Calu3 (cell line): Measurements from ENCODE around the gene RARA. TPM values are rescaled to one million over a fixed set of nuclear protein-coding genes. Genes with fewer than 3 reads are reported as not detected.
A peak's percentile ranks its signal among the peaks of the same experiment; 100 is the strongest.

Experiments used
- BruUV-seq: library from RNA; stranded (reverse); fragments of 400-500 nt; replicated peaks from 2 replicates; lab custom pipeline; 2021; lab: Mats Ljungman, UMichigan
- CTCF ChIA-PET: fragments of 300-600 bp; sonication (Branson Sonifier 250); formaldehyde crosslinking; loops from one replicate; lab custom pipeline; 2022; ENCODE audit warnings: antibody characterized with exemption; lab: Charles Lee
- DNase-seq: peaks from one replicate; pipeline ENCODE4 v3.0.0; 2022
- H3K27ac Mint-ChIP-seq: one replicate; pipeline ENCODE4 v1.8.0; 2022; ENCODE audit warnings: mixed read lengths; ENCODE audit not compliant: unreplicated experiment
- H3K27me3 Mint-ChIP-seq: one replicate; pipeline ENCODE4 v1.8.0; 2022; ENCODE audit warnings: mixed read lengths; ENCODE audit not compliant: unreplicated experiment
- H3K36me3 Mint-ChIP-seq: one replicate; pipeline ENCODE4 v1.8.0; 2022; ENCODE audit warnings: mild to moderate bottlenecking, moderate library complexity, mixed read lengths; ENCODE audit not compliant: insufficient read depth, unreplicated experiment
- H3K4me1 Mint-ChIP-seq: one replicate; pipeline ENCODE4 v1.8.0; 2022; ENCODE audit warnings: mild to moderate bottlenecking, low read depth, mixed read lengths; ENCODE audit not compliant: unreplicated experiment
- H3K4me3 Mint-ChIP-seq: one replicate; pipeline ENCODE4 v1.8.0; 2022; ENCODE audit warnings: mild to moderate bottlenecking, low read depth, moderate library complexity, mixed read lengths; ENCODE audit not compliant: unreplicated experiment
- H3K9me3 Mint-ChIP-seq: one replicate; pipeline ENCODE4 v1.8.0; 2022; ENCODE audit warnings: low read depth, mixed read lengths; ENCODE audit not compliant: unreplicated experiment
- intact Hi-C: fragments of 100-400 bp; cut with micrococcal nuclease; formaldehyde crosslinking; loops from one replicate; pipeline ENCODE4 v1.10.0; 2022; ENCODE audit not compliant: unreplicated experiment
- total RNA-seq: library from RNA; stranded (reverse); gene quantifications from 2 replicates; pipeline ENCODE4 v1.2.3, GENCODE V29; 2022
- TF ChIP-seq, protein P1 (sequence below): fragments of 200-600 bp; IDR thresholded peaks from one replicate; pipeline ENCODE4 v1.8.0; 2022; ENCODE audit warnings: antibody characterized with exemption; ENCODE audit not compliant: unreplicated experiment

The RARA gene
- total RNA-seq, 1 experiment from 2014 or later = 150 TPM

GRCh38 chr17:40319651-40320540 lies 10.9 kb downstream of the RARA start:
- H3K27ac Mint-ChIP-seq = peak overlapping the region; percentile 12
- TF ChIP-seq, protein P1, sequence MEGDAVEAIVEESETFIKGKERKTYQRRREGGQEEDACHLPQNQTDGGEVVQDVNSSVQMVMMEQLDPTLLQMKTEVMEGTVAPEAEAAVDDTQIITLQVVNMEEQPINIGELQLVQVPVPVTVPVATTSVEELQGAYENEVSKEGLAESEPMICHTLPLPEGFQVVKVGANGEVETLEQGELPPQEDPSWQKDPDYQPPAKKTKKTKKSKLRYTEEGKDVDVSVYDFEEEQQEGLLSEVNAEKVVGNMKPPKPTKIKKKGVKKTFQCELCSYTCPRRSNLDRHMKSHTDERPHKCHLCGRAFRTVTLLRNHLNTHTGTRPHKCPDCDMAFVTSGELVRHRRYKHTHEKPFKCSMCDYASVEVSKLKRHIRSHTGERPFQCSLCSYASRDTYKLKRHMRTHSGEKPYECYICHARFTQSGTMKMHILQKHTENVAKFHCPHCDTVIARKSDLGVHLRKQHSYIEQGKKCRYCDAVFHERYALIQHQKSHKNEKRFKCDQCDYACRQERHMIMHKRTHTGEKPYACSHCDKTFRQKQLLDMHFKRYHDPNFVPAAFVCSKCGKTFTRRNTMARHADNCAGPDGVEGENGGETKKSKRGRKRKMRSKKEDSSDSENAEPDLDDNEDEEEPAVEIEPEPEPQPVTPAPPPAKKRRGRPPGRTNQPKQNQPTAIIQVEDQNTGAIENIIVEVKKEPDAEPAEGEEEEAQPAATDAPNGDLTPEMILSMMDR = no peak
- H3K4me3 Mint-ChIP-seq = peak overlapping the region; percentile 89
- DNase-seq = peak; percentile 53
- H3K4me1 Mint-ChIP-seq = peaks cover 63% of the 10 kb centered on the region
- no TSS peak for BruUV-seq
- intact Hi-C loops = no loop called here
- H3K27me3 Mint-ChIP-seq = no peaks in the 10 kb centered on the region
- H3K36me3 Mint-ChIP-seq = peaks cover 89% of the 10 kb centered on the region
- H3K9me3 Mint-ChIP-seq = no peaks in the 10 kb centered on the region
- CTCF ChIA-PET = interaction anchor here (0.5 to 36.5 kb wide), 15 partner anchors 5 to 620 kb away, joined by 3 to 1520 read pairs (median 4); partner anchors contain the start of genes CASC3, ERBB2, GJD3 and IGFBP4

GRCh38 chr17:40320756-40321523 lies 12.0 kb downstream of the RARA start:
- no peaks in the 10 kb centered on the region for H3K9me3 Mint-ChIP-seq
- H3K27me3 Mint-ChIP-seq = no peaks in the 10 kb centered on the region
- DNase-seq = no peak
- BruUV-seq = no TSS peak
- peaks cover 73% of the 10 kb centered on the region for H3K4me1 Mint-ChIP-seq
- H3K4me3 Mint-ChIP-seq = peak overlapping the region; percentile 89
- TF ChIP-seq, protein P1 = no peak
- H3K36me3 Mint-ChIP-seq = peaks cover 83% of the 10 kb centered on the region
- peak overlapping the region; percentile 12 for H3K27ac Mint-ChIP-seq
- intact Hi-C loops = no loop called here
- CTCF ChIA-PET = interaction anchor here (0.5 to 36.5 kb wide), 6 partner anchors 9 to 261 kb away, joined by 3 to 1520 read pairs (median 4); partner anchors contain the start of genes CASC3, GJD3 and RARA

GRCh38 chr17:40321524-40321929 lies 12.5 kb downstream of the RARA start:
- Mint-ChIP-seq H3K4me1 (peaks cover 79% of the 10 kb centered on the region), H3K27me3 (no peaks in the 10 kb centered on the region), H3K27ac (peak overlapping the region; percentile 86), H3K36me3 (peaks cover 81% of the 10 kb centered on the region), H3K4me3 (peak overlapping the region; percentile 33), H3K9me3 (no peaks in the 10 kb centered on the region)
- CTCF ChIA-PET = interaction anchor here (0.6 to 36.5 kb wide), 5 partner anchors 9 to 501 kb away, joined by 3 to 1520 read pairs (median 3); partner anchors contain the start of genes GJD3 and RARA
- no TSS peak for BruUV-seq
- DNase-seq = no peak
- TF ChIP-seq, protein P1 = no peak
- intact Hi-C loops = no loop called here

- intact Hi-C loops = no loop called here
- TF ChIP-seq, protein P1 = no peak
- H3K27ac Mint-ChIP-seq = peak overlapping the region; percentile 86
- CTCF ChIA-PET = interaction anchor here (0.6 to 36.5 kb wide), 7 partner anchors 10 to 501 kb away, joined by 3 to 1520 read pairs (median 4); partner anchors contain the start of genes GJD3 and RARA
- H3K4me1 Mint-ChIP-seq = peaks cover 83% of the 10 kb centered on the region
- BruUV-seq = no TSS peak
- DNase-seq = no peak
- H3K36me3 Mint-ChIP-seq = peaks cover 80% of the 10 kb centered on the region
- peak overlapping the region; percentile 33 for H3K4me3 Mint-ChIP-seq
- H3K9me3 Mint-ChIP-seq = no peaks in the 10 kb centered on the region
- H3K27me3 Mint-ChIP-seq = no peaks in the 10 kb centered on the region
These were observed 13.0 kb downstream of the RARA start for GRCh38 chr17:40321961-40322357.
